Eye (tissue), 1 donor: ENCODE data around the gene ATOH8.

Source experiments
- DNase-seq: peaks from one replicate; pipeline ENCODE4 v3.0.0-alpha.2; 2015

The ATOH8 gene

GRCh38 chr2:85718885-85719492 is 34.8 kb upstream of the ATOH8 start:
- no peak for DNase-seq

- no peak for DNase-seq
These were observed 34.1 kb upstream of the ATOH8 start for GRCh38 chr2:85719609-85720240.

GRCh38 chr2:85720533-85720932 is 33.3 kb upstream of the ATOH8 start:
- no peak for DNase-seq

- DNase-seq: no peak
These were observed 32.1 kb upstream of the ATOH8 start for GRCh38 chr2:85721641-85722040.

- DNase-seq: no peak
These were observed 31.3 kb upstream of the ATOH8 start for GRCh38 chr2:85722519-85722918.

GRCh38 chr2:85723707-85724360 is 30.0 kb upstream of the ATOH8 start:
- DNase-seq: no peak

GRCh38 chr2:85724731-85725181 is 29.0 kb upstream of the ATOH8 start:
- peak; percentile 53 for DNase-seq

GRCh38 chr2:85725451-85725850 is 28.3 kb upstream of the ATOH8 start:
- no peak for DNase-seq

- no peak for DNase-seq
These were observed 26.0 kb upstream of the ATOH8 start for GRCh38 chr2:85727798-85728197.

GRCh38 chr2:85728342-85728741 is 25.4 kb upstream of the ATOH8 start:
- DNase-seq: no peak

- peak; percentile 94 for DNase-seq
These were observed 24.6 kb upstream of the ATOH8 start for GRCh38 chr2:85728883-85729824.

- no peak for DNase-seq
These were observed 23.8 kb upstream of the ATOH8 start for GRCh38 chr2:85729825-85730510.

GRCh38 chr2:85730686-85731230 is 23.0 kb upstream of the ATOH8 start:
- no peak for DNase-seq

- DNase-seq: no peak
These were observed 22.2 kb upstream of the ATOH8 start for GRCh38 chr2:85731606-85732005.

- DNase-seq: no peak
These were observed 21.2 kb upstream of the ATOH8 start for GRCh38 chr2:85732467-85733120.

- no peak for DNase-seq
These were observed 20.4 kb upstream of the ATOH8 start for GRCh38 chr2:85733121-85733960.

- DNase-seq: no peak
These were observed 19.8 kb upstream of the ATOH8 start for GRCh38 chr2:85734015-85734414.

- DNase-seq: no peak
These were observed 18.7 kb upstream of the ATOH8 start for GRCh38 chr2:85734942-85735608.

- no peak for DNase-seq
These were observed 18.1 kb upstream of the ATOH8 start for GRCh38 chr2:85735691-85736090.
